DOHH2 (cell line): ENCODE results near the gene CDH2.

Experiments
- CTCF ChIP-seq: fragments of 200-600 bp; sonication (generic); IDR thresholded peaks from one replicate; pipeline ENCODE4 v1.5.1; 2014; ENCODE audit warnings: antibody characterized with exemption, mild to moderate bottlenecking, low read depth, low read length; ENCODE audit not compliant: poor library complexity, severe bottlenecking
- EZH2phosphoT487 ChIP-seq: fragments of 200-600 bp; sonication (generic); IDR thresholded peaks from 2 replicates; pipeline ENCODE4 v1.6.1; 2017; ENCODE audit warnings: borderline replicate concordance, mild to moderate bottlenecking, antibody characterized with exemption, low read length, moderate library complexity, mixed read lengths

- TF ChIP-seq CTCF: no peak
- TF ChIP-seq EZH2phosphoT487: no peak
Measured at GRCh38 chr18:28177828-28178635, 1.1 kb upstream of the CDH2 start.
